ENCODE measurements around the gene HOXA1.

The HOXA1 gene

GRCh38 chr7:27101171-27101956, 5.6 kb upstream of the HOXA1 start:
- no peak for DNase-seq
- TF ChIP-seq CTCF (IDR thresholded peaks at IDR 0.05; ENCODE audit: low read depth, low read length): no peak
- H3K27me3 ChIP-seq (ENCODE audit: insufficient read depth, low read depth, severe bottlenecking): peaks cover 93% of the 10 kb centered on the region
- H3K27ac ChIP-seq: peak overlapping the region; percentile 79
- peak overlapping the region; percentile 50 for H3K4me3 ChIP-seq (ENCODE audit: low read depth, low read length)
- no peaks in the 10 kb centered on the region for H3K9me3 ChIP-seq (ENCODE audit: severe bottlenecking)
- peaks cover 7% of the 10 kb centered on the region; the same call in 1 of the 2 replicates for H3K36me3 ChIP-seq

GRCh38 chr7:27100694-27101170, 4.9 kb upstream of the HOXA1 start:
- Histone ChIP-seq H3K9me3 (ENCODE audit: severe bottlenecking) (no peaks in the 10 kb centered on the region), H3K27me3 (ENCODE audit: insufficient read depth, low read depth, severe bottlenecking) (peaks cover 91% of the 10 kb centered on the region)

GRCh38 chr7:27099453-27100370, 3.9 kb upstream of the HOXA1 start:
- Histone ChIP-seq H3K4me3 (ENCODE audit: low read depth, low read length) (peak overlapping the region; percentile 35), H3K9me3 (ENCODE audit: severe bottlenecking) (no peaks in the 10 kb centered on the region), H3K27ac (peak overlapping the region; percentile 78), H3K36me3 (peaks cover 9% of the 10 kb centered on the region; the same call in 1 of the 2 replicates), H3K27me3 (ENCODE audit: insufficient read depth, low read depth, severe bottlenecking) (peaks cover 91% of the 10 kb centered on the region)
- TF ChIP-seq CTCF (IDR thresholded peaks at IDR 0.05; ENCODE audit: low read depth, low read length): no peak
- no peak for DNase-seq

More at GRCh38 chr7:27100694-27101170, 4.9 kb upstream of the HOXA1 start:
- no peak for TF ChIP-seq CTCF (IDR thresholded peaks at IDR 0.05; ENCODE audit: low read depth, low read length)
- Histone ChIP-seq H3K27ac (peak overlapping the region; percentile 34; the same call in 1 of the 2 replicates), H3K36me3 (peaks cover 9% of the 10 kb centered on the region; the same call in 1 of the 2 replicates), H3K4me3 (ENCODE audit: low read depth, low read length) (no peak overlapping the region)
- DNase-seq: no peak

- no peak for TF ChIP-seq CTCF (IDR thresholded peaks at IDR 0.05; ENCODE audit: low read depth, low read length)
- Histone ChIP-seq H3K27me3 (ENCODE audit: insufficient read depth, low read depth, severe bottlenecking) (peaks cover 88% of the 10 kb centered on the region), H3K36me3 (peaks cover 9% of the 10 kb centered on the region; the same call in 1 of the 2 replicates), H3K9me3 (ENCODE audit: severe bottlenecking) (no peaks in the 10 kb centered on the region), H3K4me3 (ENCODE audit: low read depth, low read length) (peak overlapping the region; percentile 35), H3K27ac (peak overlapping the region; percentile 78)
- no peak for DNase-seq
These were observed 3.0 kb upstream of the HOXA1 start for GRCh38 chr7:27098578-27099451.

Data from WERI-Rb-1 (cell line).